T1000 (cell line): ENCODE measurements around the gene ROPN1L.
"Not testable (repeated sequence)": the region's sequence is repeated elsewhere in the genome, so short reads cannot be mapped to it uniquely, and the experiment has no call there.

Experiments
- DNase-seq: peaks from one replicate; lab custom pipeline; 2025; ENCODE audit warnings: mixed read lengths; lab: John Stamatoyannopoulos, UW

Gene ROPN1L

DNA sequence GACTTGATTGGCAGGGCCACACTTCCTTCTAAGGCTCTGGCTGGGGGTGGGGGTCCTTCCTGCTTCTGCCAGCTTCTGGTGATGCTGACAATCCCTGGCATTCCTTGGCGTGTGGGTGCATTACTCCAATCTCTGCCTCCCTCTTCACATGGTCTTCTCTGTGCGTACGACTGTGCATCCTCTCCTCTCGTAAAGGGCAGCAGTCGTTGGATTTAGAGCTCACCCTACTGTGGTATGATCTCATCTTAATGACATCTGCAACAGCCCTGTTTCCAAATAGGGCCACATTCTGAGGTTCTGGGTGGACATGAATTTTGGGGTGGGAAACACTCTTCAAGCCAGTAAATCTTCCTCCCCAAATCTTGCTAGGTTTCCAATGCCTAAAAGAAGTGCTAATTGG, 36.8 kb downstream of the ROPN1L start:
- no peak for DNase-seq

DNA sequence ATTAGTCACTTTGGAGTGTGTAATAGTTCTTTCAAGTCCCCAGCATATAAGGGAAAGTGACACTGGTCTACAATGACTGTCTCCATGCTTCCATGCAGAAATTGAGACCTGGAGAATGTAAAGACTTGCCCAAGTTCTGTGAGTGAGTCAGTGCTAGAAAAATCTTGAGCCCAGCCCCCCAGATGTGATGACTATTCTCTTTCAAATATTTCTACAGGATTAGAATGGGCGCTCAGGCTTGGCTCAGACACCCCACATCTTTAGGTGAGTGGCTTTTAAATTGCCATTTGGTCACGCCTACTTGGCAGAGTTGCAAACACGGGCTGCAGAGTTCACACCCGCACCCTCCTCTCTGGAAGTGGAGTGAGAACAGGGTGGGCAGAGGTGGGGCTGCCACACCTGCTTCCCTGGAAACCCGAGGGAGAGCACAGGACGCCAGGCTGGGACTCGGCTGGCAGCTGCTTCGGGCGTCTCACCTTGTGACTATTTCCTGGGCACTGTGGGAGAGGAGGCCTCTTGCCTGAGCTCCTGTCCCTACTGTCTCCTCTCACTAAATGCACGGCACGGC, 37.6 kb downstream of the ROPN1L start:
- no peak for DNase-seq

DNA sequence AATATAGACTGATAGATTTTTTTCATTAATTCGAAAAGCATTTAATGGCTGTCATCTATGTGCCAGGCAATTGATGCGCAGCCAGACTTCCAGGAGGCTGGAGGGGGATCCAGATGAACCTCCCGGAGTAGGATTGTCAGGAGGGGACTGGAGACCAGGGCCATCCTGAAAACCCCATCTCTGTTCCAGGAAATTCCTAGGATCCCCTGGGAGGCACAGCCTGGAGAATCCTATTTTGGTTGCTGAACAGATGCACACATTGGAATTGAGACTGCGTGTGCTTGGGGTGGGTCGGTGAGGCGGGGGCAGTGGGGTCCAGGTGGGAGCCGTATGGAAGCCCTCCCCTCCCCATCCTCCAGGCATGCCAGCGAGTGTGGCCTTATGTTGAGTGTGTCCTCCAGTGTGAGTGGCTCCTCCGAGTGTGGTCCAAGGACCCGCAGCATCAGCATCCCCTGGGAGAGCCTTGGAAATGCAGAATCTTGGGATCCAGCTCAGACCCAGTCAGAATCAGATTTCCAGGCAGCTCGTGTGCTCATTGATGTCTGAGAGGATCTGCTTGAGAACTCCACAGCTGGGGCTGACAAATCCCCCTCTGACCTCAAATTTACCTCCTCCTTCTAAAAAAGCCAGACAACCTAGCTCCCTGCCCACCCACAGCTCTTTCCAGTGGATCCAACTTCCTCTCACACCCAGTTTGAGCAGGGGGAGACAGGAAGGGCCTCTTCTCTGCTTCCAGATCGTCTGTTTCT, 38.7 kb downstream of the ROPN1L start:
- DNase-seq: no peak

DNA sequence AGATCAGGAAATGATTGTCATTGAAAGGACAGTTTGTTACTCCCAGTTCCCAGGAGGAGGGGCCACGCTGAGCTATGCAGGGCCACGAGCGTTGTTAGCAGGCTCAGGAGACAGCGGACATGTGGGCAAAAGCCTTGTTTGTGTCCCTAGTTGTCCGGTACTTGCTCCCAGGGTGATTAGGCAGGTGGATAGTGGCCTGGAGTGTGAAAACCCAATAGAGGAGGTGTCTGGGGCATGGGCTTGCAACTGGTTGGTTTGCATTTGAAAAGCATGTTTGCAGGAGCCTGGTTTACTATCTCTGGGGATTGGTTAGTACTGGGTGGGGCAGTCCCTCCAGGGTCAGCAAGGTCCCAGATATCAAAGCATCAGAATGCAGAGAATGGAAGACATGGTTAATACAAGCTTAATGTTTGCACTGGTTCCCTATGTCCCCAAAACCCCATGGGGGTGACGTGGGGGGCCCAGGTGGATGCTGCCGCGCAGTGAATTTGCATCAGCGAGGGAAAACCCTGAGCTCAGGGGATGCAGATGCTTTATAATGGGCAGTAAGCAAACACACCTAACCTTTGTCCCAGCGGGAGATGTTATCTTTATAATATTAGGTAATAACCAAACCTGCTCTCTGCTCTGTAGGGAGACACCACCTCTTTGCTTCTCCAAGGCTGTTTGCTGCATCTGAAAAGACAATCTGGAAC, 39.7 kb downstream of the ROPN1L start:
- DNase-seq: no peak

DNA sequence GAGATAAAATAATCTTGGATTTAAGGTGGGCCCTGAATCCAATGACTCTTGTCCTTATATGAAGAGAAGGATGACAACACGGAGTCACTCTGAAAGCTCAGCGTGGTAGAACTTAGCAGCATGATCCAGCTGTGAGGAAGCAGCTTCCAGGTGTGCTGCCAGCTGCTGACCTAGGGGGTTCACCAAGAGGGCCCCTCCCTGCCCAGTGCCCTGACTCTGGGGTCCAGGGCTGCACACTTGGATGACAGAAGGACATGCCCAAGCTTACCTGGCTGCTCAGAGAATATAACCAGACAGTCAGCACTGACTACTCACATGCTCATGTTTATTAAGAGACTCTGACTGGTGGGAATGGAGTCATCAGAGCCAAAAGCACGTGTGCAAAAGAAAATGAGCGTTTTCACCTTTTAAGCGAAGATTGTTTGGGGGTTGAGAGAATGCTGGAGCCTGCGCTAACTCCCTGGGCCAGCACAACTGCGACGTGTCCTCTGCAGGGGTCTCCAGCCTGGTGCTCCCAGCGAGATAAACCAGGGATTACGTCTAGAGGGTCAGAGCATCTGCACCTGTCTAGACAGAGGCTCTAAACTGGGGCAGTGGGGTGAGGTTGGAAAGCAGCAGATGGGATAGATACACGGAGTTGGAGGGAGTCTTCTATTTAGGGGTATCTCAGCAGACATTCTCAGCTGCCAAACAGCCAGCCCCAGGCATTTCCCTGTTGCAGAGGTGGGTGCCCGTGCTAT, 41.3 kb downstream of the ROPN1L start:
- no peak for DNase-seq

DNA sequence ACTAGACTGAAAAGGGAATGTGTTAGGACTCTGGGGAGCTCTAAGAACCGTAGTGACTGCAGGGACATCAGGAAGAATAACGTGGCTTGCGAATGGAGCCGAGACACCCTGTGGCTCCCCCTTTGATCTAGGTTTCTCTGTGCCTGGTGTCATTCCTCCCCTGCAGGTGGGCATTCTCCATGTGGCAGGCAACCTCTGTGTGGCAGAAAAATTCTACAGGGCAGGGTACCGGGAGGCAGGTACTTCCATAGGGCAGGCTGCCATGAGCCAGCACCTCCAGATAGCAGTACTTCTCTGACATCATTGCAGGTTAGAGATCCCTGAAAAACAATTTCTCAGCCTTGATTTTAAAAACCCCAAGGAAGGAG, 43.1 kb downstream of the ROPN1L start:
- DNase-seq: no peak

DNA sequence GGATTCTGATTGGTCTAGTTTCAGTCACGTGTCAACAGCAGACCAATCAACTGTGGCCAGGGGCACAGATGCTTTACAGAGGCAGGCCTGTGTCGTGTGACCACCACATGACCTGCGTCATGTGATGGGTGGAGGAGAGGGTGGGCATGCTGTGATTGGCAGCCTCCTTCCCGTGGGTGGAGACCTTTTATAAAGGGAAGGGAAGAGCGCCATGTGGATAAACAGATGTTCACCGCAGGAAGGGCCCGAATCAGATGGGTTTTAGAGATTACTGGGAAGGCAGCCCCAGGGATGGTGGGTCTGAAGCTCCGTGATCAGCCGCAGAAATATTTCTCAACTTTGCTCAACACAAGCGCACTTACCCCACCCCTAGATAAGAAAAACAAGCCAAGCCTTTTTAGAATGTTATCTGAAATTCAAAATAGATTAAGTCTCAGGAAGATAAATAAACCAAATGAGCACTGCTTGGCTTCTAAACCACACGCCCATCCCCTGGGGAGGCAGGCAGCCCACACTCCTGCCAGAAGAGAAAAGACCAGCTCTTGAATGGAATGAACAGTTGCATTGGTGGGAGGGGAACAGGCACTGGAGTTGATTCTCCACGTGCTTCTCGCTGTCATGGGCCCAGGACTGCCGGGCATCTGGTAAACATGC, 43.6 kb downstream of the ROPN1L start:
- DNase-seq: peak; percentile 78

DNA sequence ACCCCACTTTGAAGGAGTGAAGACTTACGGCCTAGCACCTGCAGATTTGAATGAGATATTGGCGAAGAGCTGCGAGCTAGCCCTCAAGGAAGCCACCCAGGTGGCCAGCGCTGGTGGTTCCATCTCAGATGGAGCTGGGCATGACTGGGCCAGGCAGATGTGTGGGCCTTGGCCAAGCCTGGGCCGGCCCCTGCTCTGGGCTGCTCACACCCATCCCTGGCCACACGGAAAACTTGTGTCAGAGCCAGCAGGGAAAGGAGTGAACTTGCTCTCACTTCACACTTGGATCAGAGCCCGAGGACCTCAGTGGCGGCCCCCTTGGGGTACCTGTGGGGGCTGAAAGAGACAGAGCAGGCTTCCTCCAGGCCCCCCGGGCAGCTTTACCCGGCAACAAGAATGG, 44.2 kb downstream of the ROPN1L start:
- DNase-seq: no peak

DNA sequence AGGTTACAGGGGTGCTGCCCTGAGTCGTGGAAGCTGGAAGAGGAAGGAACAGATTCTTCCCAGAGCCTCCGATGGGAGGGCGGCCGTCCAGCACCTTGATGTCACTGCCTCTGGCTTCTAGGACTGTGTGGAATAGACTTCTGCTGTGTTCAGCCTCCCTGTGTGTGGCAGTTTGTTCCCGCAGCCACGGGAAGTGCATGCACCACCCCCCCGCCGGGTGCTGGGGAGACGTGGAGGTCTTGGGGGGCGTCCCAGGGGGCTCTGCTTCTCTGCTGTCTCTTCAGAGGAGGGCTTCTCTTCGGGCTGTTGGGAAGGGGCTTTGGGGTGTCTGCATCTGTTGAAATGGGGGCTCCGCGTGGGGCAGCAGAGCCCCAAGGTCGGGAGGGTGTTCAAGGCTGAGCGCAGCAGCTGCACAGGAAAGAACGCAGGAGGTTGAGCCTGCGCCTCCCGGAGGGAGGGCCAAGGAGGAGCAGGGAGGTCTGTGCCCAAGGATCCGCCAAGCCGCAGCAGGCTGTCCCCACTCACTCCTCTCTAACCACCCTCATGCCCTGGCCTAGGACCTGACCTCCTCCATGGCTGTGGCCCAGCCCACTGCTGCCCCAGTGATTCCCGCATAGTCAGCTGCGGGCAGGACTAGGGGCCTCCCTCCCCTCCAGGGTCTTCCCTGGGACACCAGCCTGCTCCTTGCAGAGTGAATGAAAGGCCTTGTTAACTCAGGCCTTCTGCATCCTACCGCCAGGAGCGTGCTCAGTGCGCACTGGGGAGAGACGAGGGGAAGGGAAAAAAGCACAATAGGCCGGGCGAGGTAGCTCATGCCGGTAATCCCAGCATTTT, 45.0 kb downstream of the ROPN1L start:
- DNase-seq: no peak

DNA sequence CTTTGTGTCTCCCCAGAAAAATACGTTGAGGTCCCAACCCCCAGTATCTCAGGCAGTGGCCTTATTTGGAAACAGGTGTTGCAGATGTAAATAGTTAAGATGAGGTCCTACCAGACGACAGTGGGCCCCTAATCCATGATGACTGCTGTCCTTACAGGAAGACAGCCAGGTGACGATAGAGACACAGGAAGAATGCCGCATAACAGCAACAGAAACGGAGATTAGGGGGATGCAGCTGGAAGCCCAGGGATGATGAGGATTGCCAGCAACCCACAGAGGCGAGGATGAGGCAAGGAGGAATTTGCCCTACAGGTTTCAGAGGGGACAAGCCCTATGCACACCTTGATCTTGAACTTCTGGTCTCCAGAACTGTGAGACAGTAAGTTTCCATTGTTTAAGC, 46.5 kb downstream of the ROPN1L start:
- no peak for DNase-seq

DNA sequence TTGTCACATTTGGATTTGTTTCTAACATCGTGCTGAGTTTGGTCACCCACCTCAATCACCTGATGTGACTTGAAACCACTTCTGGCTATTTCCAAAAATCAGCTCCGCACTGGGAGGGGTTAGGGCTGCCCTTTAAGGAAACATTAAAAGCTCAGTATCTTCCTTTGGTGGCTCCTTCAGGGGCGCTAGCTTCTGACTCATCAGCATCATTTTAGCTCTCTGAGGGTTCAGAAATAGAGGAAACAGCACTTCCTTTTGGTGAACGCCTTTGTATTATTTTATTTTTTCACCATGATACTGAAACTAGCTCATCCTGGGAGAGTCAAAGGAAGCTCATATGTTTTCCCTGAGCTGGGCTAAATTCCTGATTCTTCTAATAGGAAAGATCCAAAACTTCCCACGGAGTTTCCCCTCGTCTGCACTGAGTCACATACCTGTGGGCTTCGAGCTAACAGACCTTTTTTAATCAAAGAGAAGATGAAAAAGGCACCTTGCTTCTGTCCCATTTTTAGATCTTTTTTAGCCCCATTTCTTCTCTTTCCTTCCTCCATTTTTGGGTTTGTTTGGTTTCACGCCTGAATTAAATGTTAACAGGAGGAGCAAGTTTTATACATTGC, 48.2 kb downstream of the ROPN1L start:
- DNase-seq: no peak

DNA sequence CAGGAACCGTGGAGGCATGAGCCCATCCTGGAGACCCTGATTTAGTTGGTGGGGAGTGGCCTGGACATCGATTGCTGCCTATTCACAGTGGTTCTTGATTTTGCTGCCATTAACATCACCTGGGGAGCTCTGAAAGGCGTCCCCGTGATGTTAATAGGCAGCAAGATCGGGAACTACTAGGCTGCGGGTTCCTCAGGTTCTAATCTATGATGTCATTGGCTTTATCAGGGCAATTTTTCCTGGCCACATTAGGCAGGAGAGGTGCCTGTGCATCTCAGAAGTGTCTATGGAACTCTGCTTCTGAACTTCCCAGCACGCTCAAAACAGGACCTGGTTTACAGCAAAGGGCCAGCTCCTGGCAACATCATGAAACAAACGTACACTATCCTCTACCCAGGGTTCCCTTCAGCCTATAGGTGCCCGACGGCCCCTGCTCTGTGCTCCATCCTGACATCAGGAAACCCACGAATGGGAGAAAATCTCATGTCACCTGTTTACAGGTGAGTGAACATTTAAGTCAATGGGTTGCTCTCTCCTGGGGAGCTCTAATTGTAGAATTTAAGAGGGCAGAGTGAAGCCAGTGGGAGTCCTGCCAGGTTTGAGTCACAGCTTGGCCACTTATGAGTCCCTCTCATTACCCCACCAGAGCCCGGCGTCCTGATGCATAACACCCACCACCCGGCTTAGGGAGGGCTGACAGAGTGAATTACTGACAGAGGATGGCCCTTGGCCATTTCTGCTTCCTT, 49.4 kb downstream of the ROPN1L start:
- DNase-seq: no peak

DNA sequence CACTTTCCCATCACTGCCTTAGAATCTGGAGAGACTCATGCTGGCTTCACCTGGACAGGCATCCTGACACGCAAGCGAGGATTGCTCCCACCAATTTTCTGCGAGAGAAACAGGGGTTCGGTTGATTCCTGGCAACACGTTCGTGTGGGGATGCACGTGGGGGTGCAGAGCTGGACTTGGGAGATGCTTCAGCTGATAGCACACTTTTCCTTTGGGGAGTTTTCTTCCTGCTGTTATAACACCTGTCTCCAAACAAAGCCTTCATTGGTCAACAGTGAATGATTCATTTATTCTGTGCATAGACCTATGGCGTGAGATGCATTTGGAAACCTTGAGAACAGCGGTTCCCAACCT, 50.0 kb downstream of the ROPN1L start:
- no peak for DNase-seq

DNA sequence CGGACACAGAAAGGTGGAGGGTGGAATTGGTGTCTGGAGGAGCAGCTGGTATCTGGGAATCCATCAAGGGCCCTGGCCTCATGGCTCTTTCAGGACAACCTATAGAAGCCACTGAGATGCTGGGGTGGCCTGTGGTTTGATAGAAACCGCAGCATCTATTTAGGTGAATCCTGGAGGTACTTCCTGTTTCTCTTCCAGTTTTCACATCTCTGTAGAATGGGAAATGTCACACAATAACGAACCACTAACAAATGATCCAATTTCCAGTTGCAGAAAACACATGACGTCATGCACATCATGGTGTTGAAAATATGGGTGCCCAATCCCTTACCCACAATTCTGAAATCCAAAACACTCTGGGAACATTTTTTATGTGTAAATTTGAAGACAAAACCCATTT, 52.2 kb downstream of the ROPN1L start:
- no peak for DNase-seq

DNA sequence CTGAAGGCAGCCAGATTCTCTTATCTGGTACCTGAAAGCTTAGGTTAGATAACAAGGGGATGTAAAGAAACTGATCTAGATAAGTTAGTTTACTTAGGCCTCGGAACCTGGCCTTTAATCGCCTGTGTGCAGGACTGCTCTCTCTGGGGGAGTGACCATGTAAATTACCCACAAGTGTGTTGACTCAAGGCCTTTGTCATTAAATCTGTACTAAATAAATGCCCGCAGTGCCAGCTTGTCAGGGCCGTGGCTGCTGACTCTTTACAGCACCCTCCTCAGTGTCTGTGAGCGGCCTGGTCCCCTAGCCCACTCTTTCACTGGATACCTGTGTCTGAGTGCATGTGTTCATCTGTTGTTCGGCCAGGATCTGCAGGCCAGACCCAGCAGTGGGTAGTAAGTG, 52.8 kb downstream of the ROPN1L start:
- not testable (repeated sequence) for DNase-seq

DNA sequence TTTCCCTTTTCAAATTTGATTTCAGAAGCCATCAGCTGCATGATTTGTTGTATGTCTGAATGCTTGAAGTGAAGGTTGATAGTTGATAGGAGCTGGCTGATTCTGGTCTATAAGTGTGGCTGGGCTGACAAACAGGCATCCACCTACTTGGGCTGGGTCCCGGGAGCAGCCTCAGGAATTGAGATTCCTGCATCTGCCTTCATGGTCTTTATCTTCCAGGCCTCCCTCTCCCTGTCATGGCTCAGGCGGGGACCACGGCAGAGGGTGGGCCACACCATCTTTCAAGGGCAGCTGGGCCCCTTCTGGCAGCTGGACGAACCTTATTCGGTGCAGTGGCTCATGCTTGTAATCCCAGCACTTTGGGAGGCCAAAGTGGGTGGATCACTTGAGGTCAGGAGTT, 55.9 kb downstream of the ROPN1L start:
- no peak for DNase-seq

DNA sequence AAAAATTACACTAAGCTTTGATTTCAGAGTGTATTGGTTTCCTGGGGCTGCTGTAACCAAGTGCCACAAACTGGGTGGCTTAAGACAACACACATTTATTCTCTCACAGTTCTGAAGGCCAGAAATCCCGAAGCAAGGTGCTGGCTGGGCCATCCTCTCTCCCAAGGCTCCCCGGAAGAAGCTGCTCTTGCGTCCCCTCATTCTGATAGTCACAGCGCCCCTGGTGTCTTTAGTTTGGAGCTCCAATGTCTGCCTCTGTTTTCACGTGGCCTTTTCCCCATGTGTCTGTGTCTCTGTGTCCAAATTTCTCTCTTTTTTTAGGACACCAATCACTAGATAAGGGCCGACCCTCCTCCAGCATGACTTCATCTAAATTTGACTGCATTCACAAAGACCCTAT, 56.7 kb downstream of the ROPN1L start:
- DNase-seq: no peak

DNA sequence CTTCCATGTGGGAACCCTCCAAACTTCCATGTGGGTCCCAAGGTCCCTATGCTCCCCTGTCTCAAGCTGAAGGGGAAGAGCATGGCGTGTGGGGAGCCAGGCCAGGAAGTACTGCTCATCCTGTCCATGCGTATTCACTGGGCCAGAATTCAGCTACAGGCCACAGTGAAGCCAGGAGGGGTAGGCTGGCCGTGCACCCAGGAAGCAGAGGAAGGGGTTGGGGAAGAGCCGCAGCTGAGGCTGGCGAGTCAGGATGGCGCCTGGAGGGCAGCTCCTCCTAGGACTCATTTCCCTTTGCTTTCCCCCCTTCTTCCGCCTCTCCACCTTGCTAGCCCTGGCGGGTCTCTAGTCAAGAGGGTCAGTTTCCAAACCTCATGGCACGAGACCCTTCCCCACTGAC, 57.4 kb downstream of the ROPN1L start:
- DNase-seq: no peak

DNA sequence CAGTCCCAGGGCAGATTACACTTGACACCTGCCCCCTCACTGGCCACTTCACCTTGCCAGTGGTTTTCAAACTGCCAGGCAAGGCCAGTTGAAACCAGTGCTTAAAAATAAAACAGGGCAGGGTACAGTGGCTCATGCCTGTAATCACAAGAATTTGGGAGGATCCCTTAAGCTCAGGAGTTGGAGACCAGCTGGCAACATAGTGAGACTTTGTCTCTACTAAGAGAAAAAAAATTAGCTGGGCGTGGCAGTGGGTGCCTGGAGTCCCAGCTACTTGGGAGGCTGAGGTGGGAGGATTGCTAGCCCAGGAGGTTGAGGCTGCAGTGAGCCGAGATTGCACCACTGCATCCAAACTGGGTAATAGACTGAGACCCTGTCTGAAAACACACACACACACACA, 58.1 kb downstream of the ROPN1L start:
- DNase-seq: no peak

DNA sequence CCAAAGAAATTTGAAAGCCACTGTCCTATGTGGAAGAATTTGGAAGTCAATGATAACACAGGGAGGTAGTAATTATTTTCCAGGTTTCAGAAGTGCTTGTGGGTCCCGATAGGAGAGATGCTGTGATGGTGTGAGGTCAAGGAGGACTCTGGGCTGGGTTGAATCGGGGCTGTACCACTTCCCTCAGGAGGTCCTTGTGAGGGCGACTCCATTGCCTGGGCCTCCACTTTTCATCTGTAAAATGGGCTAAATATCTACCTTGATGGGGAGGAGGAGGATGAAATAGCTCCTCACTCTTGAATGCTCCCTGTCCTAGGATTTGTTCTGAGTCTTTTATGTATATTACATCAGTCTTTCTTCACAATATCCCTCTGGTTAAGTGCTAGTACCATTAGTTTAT, 59.0 kb downstream of the ROPN1L start:
- no peak for DNase-seq
